Caco-2 (cell line): ENCODE data around the gene PER2. TPM values are rescaled to one million over a fixed set of nuclear protein-coding genes. Genes with fewer than 3 reads are reported as not detected.

ENCODE experiments used
- BruUV-seq: library from RNA; stranded (reverse); fragments of 400-500 nt; replicated peaks from 2 replicates; lab custom pipeline; 2021; lab: Mats Ljungman, UMichigan
- CTCF ChIA-PET: fragments of 300-600 bp; sonication (Branson Sonifier 250); formaldehyde crosslinking; loops from one replicate; lab custom pipeline; 2022; ENCODE audit warnings: antibody characterized with exemption; lab: Charles Lee
- POLR2A ChIA-PET: fragments of 300-600 bp; sonication (Branson Sonifier 250); formaldehyde crosslinking; loops from one replicate; lab custom pipeline; 2022; ENCODE audit warnings: antibody characterized with exemption; lab: Charles Lee
- DNase-seq, 2 experiments: peaks; one replicate each; pipeline versions ENCODE4 v3.0.0 to v3.0.0-alpha.2; 2020 to 2022
- H3K27me3 ChIP-seq: replicated peaks from 2 replicates; pipeline ENCODE4 v1.6.0; 2011; ENCODE audit warnings: low read length; ENCODE audit not compliant: control insufficient read depth, insufficient read depth
- H3K36me3 ChIP-seq: 2 replicates; pipeline ENCODE4 v1.5.1; 2011; ENCODE audit warnings: low read length; ENCODE audit not compliant: control insufficient read depth, insufficient read depth
- H3K4me1 ChIP-seq: fragments of 250-450 bp; sonication (Bioruptor Pico); 2 replicates; pipeline ENCODE4 v1.5.1; 2020; ENCODE audit warnings: mild to moderate bottlenecking
- H3K4me3 ChIP-seq: 2 replicates; pipeline ENCODE4 v1.5.1; 2011; ENCODE audit warnings: low read depth, mild to moderate bottlenecking, control low read depth, low read length
- H3K9me3 ChIP-seq: fragments of 250-450 bp; sonication (Bioruptor Pico); 2 replicates; pipeline ENCODE4 v1.5.1; 2020; ENCODE audit warnings: mild to moderate bottlenecking, moderate library complexity
- H3K27ac Mint-ChIP-seq: one replicate; pipeline ENCODE4 v1.8.0; 2022; ENCODE audit warnings: mixed read lengths; ENCODE audit not compliant: unreplicated experiment
- H3K27me3 Mint-ChIP-seq: one replicate; pipeline ENCODE4 v1.8.0; 2022; ENCODE audit warnings: mixed read lengths; ENCODE audit not compliant: insufficient read depth, unreplicated experiment
- H3K36me3 Mint-ChIP-seq: one replicate; pipeline ENCODE4 v1.8.0; 2022; ENCODE audit warnings: mild to moderate bottlenecking, mixed read lengths; ENCODE audit not compliant: insufficient read depth, unreplicated experiment
- H3K4me1 Mint-ChIP-seq: one replicate; pipeline ENCODE4 v1.8.0; 2022; ENCODE audit warnings: low read depth, mixed read lengths; ENCODE audit not compliant: unreplicated experiment
- H3K4me3 Mint-ChIP-seq: one replicate; pipeline ENCODE4 v1.8.0; 2022; ENCODE audit warnings: mild to moderate bottlenecking, moderate library complexity, mixed read lengths; ENCODE audit not compliant: unreplicated experiment
- H3K9me3 Mint-ChIP-seq: one replicate; pipeline ENCODE4 v1.8.0; 2022; ENCODE audit warnings: mixed read lengths; ENCODE audit not compliant: unreplicated experiment
- intact Hi-C: fragments of 100-400 bp; cut with micrococcal nuclease; formaldehyde crosslinking; loops from one replicate; pipeline ENCODE4 v1.10.0; 2022; ENCODE audit not compliant: unreplicated experiment
- total RNA-seq: library from RNA; stranded (reverse); gene quantifications from 2 replicates; pipeline ENCODE4 v1.2.3, GENCODE V29; 2022
- TF ChIP-seq, protein P1 (sequence below), 2 experiments: fragments of 200-600 bp in 1 of 2; IDR thresholded peaks; 1 replicate in 1 of 2; 2 replicates in 1 of 2; pipeline versions ENCODE4 v1.5.1 to v1.8.0; 2011 to 2022; ENCODE audit warnings: antibody characterized with exemption in 1 of 2, control low read depth in 1 of 2, inconsistent platforms in 1 of 2, low read depth in 1 of 2, low read length in 1 of 2, mild to moderate bottlenecking in 1 of 2, moderate library complexity in 1 of 2; ENCODE audit not compliant: insufficient read depth in 1 of 2, severe bottlenecking in 1 of 2, unreplicated experiment in 1 of 2

PER2 gene
- total RNA-seq, 1 experiment from 2014 or later, result 12.2 TPM

DNA sequence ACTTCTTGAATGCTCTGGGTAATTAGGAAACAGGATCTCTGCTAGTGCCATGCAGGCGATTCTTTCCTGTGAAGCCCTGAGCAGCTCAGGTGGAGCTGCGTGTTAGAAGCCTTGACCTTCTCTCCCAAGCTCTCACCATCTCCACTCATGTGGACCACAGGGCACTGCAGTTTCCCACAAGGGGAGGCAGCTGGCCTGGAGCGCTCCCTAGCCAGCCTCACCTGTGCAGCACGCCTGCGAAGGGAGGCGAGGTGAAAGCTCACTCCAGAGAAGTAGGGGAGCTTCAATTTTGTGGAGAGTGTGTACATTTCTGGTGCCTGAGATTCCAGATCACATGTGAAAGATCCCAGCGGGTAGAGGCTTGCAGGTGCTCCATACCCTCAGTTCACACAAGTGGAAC lies 37.5 kb downstream of the PER2 start:
- H3K4me1 ChIP-seq, result no peaks in the 10 kb centered on the region
- POLR2A ChIA-PET, result no interaction called here
- no peaks in the 10 kb centered on the region for H3K9me3 Mint-ChIP-seq
- TF ChIP-seq, protein P1, sequence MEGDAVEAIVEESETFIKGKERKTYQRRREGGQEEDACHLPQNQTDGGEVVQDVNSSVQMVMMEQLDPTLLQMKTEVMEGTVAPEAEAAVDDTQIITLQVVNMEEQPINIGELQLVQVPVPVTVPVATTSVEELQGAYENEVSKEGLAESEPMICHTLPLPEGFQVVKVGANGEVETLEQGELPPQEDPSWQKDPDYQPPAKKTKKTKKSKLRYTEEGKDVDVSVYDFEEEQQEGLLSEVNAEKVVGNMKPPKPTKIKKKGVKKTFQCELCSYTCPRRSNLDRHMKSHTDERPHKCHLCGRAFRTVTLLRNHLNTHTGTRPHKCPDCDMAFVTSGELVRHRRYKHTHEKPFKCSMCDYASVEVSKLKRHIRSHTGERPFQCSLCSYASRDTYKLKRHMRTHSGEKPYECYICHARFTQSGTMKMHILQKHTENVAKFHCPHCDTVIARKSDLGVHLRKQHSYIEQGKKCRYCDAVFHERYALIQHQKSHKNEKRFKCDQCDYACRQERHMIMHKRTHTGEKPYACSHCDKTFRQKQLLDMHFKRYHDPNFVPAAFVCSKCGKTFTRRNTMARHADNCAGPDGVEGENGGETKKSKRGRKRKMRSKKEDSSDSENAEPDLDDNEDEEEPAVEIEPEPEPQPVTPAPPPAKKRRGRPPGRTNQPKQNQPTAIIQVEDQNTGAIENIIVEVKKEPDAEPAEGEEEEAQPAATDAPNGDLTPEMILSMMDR (IDR thresholded peaks at IDR 0.05; ENCODE audit: insufficient read depth in 1 of 2, low read depth in 1 of 2, low read length in 1 of 2, severe bottlenecking in 1 of 2, unreplicated experiment in 1 of 2), result no peak
- no peak overlapping the region for H3K4me3 Mint-ChIP-seq
- H3K27me3 ChIP-seq, result no peaks in the 10 kb centered on the region
- intact Hi-C loops, result no loop called here
- CTCF ChIA-PET, result interaction anchor here (0.9 kb wide), 1 partner anchor 13 kb away, joined by 4 read pairs; no protein-coding TSS in a partner anchor
- H3K27me3 Mint-ChIP-seq, result no peaks in the 10 kb centered on the region
- DNase-seq, result no peak
- no peak overlapping the region for H3K27ac Mint-ChIP-seq
- H3K4me1 Mint-ChIP-seq, result no peaks in the 10 kb centered on the region
- H3K36me3 Mint-ChIP-seq, result peaks cover 10% of the 10 kb centered on the region
- H3K36me3 ChIP-seq, result no peaks in the 10 kb centered on the region; the same call in 1 of the 2 replicates
- BruUV-seq, result no TSS peak
- H3K4me3 ChIP-seq, result no peak overlapping the region
- no peaks in the 10 kb centered on the region for H3K9me3 ChIP-seq

DNA sequence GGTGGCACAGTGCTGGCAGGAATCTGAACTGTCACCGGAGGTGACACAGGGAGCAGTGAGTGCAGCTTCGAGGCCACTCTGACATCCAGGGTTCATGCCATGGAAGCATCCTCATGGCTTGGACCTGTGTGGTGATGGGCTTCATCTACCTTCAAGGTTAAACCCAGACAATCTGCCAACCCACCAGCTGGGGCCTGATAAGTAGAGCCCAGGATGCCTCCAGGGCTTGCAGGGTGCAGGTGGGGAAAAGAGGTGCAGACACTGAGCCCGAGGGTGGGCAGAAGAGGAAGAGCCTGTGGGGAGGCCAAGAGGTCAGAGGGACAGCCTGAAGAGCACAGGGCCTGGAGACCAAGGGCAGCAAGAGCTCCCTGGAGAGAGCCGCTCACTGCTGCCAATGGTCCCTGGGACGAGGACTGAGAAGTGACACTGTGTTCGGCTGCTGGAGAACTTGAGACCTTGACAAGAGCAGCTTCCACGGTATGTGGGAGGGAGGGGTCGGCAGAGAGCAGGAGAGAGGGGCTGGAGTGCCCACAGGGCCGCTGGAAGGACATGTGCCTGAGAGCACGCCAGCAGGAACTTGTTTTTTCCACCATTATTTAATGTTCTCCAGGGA lies 40.5 kb downstream of the PER2 start:
- no peak overlapping the region for H3K27ac Mint-ChIP-seq
- CTCF ChIA-PET, result interaction anchor here (1.1 kb wide), 1 partner anchor 16 kb away, joined by 5 read pairs; no protein-coding TSS in a partner anchor

DNA sequence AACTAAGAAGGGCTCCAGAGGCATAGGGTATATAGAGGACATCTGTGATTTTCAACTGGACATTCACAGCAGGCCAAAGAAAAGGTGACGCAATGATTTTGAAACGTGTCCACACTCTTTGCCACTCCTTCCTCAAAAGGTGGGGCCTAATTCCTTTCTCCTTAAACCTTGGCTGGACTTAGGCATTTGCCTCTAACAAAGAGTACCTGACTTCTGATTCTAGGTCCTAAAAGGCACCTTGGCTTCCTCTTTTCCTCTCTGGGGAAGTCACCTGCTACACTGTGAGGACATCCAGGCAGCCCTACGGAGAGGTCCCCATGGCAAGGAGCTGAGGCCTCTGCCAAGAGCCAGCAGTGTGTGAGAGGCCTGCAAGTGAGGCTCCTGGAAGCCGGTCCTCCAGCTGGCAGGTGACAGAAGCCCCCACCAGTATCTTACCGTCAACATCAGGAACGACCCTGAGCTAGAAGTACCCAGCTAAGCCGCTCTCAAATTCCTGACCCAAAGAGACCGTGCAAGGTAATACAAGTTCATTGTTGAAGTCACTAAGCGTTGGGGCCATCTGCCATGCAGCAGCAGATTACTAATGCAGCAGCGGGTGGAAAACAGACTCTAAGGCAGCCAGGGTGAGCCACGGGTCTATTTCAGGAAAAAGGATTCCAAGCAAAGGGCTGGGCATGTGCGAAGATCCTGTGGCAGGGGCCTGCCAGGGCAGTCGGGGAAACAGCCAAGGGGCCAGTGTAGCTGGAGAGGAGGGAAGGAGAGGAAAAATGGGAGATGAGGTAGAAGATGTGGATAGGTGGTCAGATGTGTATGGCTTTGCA lies 41.2 kb downstream of the PER2 start:
- ChIA-PET POLR2A (no interaction called here), CTCF (interaction anchor here (1.1 kb wide), 1 partner anchor 16 kb away, joined by 5 read pairs; no protein-coding TSS in a partner anchor)
- Mint-ChIP-seq H3K9me3 (no peaks in the 10 kb centered on the region), H3K4me3 (no peak overlapping the region), H3K4me1 (no peaks in the 10 kb centered on the region), H3K36me3 (no peaks in the 10 kb centered on the region), H3K27me3 (no peaks in the 10 kb centered on the region), H3K27ac (peak overlapping the region; percentile 25)
- Histone ChIP-seq H3K9me3 (no peaks in the 10 kb centered on the region), H3K4me1 (no peaks in the 10 kb centered on the region), H3K36me3 (peaks cover 2% of the 10 kb centered on the region; the same call in 1 of the 2 replicates), H3K4me3 (no peak overlapping the region), H3K27me3 (no peaks in the 10 kb centered on the region)
- BruUV-seq, result no TSS peak
- no peak for DNase-seq
- TF ChIP-seq, protein P1 (IDR thresholded peaks at IDR 0.05; ENCODE audit: insufficient read depth in 1 of 2, low read depth in 1 of 2, low read length in 1 of 2, severe bottlenecking in 1 of 2, unreplicated experiment in 1 of 2), result no peak
- intact Hi-C loops, result no loop called here

More for the DNA sequence above, 40.5 kb downstream of the PER2 start:
- Mint-ChIP-seq H3K36me3 (peaks cover 2% of the 10 kb centered on the region), H3K27me3 (no peaks in the 10 kb centered on the region), H3K4me1 (no peaks in the 10 kb centered on the region), H3K9me3 (no peaks in the 10 kb centered on the region), H3K4me3 (no peak overlapping the region)
- Histone ChIP-seq H3K27me3 (no peaks in the 10 kb centered on the region), H3K36me3 (peaks cover 2% of the 10 kb centered on the region; the same call in 1 of the 2 replicates), H3K4me3 (no peak overlapping the region), H3K9me3 (no peaks in the 10 kb centered on the region), H3K4me1 (no peaks in the 10 kb centered on the region)
- no peak for DNase-seq
- no TSS peak for BruUV-seq
- POLR2A ChIA-PET, result no interaction called here
- TF ChIP-seq, protein P1 (IDR thresholded peaks at IDR 0.05; ENCODE audit: insufficient read depth in 1 of 2, low read depth in 1 of 2, low read length in 1 of 2, severe bottlenecking in 1 of 2, unreplicated experiment in 1 of 2), result no peak
- intact Hi-C loops, result no loop called here
